HG02588 (cell line): Measurements from ENCODE around the gene PDZRN3.

Source experiments
- ATAC-seq: cut with Tn5 transposase; IDR thresholded peaks from one replicate; pipeline ENCODE4 v1.9.1; 2021; ENCODE audit warnings: mild to moderate bottlenecking, moderate library complexity; ENCODE audit not compliant: unreplicated experiment

Gene PDZRN3

DNA sequence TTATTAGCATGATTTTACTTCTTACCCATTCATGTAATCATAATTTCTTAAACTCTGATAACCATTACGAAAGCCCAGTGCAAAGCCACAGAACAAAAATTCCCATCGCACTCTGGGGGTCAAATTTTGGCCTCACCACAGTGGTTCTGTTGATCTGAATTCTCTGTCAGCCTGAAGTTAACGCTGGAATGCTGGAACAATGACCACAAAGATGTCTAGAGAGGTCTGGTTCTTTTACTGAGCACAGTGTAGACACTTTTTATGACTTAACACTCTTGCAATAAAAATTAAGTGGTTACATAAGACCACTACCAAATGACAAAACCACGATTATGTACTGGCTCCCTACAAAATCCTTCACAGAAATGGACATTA lies 94.7 kb downstream of the PDZRN3 start:
- ATAC-seq = no peak

DNA sequence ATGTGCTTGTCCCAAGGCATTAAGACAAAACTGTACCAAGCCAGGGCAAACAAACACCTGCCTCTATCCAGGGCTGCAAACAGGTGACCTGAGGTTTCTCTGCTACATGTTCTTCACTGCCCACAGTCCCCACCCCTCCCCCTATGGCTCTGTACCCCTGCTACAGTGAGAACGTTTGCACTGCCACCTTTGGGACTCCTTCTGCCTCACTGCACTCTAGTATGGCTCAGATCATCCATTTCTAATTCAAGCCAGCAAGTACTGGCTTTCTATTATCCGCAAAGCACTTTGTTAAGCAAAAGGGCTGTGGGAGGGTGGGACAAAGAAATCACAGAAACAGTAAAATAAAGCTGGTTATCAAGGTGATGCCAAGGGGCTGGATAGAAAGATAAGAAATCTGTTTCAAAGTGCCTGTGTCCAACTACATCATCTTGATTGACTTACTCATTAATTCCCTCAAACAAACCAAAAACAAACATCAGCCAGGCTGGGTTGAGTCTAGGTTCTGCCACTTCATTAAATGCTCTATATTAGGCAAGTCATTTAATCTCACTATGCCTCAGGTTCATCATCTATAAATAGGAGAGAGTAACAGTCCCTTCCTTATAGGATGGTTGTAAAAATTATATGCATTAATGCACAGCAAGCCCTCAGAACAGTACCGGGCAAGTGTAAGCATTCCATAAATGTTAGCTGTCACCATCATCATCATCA lies 95.3 kb downstream of the PDZRN3 start:
- ATAC-seq = no peak

DNA sequence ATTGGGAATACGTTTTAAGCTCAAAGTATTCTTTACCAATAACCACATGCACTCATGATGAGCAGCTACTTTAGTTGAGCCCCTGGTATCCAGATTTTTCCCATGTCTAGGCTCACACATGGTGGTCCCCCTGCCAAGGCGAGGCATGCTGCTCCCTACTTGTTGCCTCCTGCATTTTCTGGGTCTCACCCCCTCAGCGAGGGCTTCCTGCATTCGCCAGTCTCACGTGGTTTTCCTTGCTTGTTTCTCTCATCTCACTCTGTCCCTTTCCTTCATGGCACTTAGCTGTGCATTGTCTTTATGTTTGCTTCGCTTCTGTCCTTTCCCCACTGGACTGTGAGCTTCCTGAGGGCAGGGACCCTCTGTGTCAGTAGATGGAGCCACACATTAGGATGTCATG lies 99.2 kb downstream of the PDZRN3 start:
- ATAC-seq = no peak

DNA sequence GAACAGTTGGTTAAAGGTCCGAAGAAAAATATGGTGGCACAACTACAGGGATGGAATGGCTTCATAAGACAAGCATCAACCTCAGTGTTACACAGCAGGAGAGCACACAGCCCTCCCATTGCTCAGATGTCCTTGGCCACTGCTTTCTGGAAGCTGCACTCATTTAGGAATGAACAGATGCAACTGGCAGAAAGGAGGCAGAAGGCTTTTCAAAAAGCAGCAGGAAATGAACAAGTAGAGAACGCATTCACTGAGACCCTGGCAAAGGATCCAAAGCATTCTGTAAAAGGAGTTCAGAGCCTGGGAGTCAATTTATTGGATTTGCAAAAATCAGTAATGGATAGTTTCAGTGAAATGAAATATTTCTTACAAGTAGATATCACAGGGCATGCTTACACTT lies 101.1 kb downstream of the PDZRN3 start:
- no peak for ATAC-seq

DNA sequence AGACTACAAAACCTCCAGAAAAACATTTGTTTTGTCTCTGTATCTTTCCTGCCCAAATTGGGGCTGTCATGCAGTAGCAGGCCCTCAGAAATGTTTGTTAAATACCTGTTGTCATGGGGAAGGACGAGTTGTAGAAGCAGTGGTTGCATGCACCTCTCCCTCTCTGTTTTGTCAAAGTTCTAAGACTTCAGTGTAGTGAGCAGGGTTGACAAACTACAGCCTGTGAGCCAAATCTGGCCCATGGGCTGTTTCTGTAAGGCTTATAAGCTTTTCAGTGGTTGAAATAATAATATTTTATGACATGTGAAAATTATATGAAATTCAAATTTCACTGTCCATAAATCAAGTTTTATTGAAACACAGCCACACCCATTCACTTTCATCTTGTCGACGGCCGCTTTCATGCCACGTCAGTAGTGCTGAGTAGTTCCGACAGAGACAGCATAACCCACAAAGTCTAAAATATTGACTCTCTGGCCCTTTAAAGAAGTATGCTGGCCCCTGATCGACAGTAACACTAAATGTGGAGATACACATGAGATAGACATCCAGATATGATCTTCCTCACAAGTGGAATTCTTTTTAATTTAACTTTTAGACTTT lies 102.9 kb downstream of the PDZRN3 start:
- ATAC-seq = no peak

DNA sequence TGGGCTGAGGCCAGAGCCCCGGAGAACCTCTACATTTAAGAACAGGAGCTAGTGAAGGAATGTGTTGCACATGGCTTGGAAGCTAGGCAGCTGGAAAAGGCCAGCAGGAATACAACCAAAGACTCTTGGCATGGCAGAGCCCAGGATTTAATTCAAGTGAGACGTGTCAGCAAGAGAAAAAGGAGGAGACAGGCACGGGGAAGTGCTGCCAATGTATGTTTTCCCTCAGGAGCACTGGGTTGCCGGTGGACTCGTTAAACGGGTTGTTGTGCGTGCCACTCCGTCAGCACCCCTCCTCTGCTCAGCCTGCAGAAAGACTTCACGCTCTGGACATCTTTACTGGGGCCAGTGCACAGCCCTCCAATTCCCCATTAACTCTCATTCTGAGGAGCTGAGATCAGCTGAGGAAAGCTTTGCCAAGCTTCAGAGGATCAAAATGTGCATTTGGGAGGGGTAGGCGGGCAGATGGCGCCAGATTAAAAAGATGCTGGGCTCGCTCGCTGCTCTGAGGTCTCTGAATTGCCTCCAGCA lies 103.7 kb downstream of the PDZRN3 start:
- no peak for ATAC-seq

DNA sequence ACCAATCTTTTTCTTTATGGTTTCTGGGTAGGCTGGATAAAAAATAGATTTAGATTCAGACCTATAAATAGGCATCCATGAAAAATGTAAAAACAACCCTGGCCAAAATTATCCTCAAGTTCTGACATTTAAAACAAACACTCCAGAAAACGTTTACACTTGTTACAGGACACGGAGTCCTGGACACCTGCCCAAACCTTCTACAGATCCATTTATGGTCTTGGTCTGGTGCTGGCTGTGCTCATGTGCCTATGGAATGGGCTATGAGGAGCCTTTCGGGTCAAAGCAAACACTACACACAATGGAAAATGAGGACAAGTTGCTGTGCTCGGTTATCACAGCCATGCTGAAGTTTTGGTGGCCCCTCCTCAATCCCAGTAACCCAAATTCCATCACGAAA lies 108.1 kb downstream of the PDZRN3 start:
- no peak for ATAC-seq

DNA sequence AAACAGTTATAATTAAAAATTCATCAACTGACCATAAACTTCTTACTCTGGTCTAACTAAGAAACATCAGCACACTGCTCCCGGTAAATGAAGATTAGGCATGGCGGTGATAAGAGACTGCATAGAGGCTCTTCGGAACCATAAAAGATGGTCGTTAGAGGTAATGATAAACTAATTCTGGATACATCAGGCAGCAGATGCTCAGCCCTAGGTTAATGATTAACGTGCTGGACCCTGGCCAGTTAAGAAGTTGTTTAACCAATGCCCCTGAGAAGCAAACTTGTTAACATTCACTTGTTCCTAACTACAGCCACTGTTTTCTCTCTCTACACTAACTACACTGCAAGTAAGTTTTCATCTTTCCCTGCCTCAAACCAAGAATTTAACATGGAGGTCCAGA lies 111.5 kb downstream of the PDZRN3 start:
- ATAC-seq = no peak

DNA sequence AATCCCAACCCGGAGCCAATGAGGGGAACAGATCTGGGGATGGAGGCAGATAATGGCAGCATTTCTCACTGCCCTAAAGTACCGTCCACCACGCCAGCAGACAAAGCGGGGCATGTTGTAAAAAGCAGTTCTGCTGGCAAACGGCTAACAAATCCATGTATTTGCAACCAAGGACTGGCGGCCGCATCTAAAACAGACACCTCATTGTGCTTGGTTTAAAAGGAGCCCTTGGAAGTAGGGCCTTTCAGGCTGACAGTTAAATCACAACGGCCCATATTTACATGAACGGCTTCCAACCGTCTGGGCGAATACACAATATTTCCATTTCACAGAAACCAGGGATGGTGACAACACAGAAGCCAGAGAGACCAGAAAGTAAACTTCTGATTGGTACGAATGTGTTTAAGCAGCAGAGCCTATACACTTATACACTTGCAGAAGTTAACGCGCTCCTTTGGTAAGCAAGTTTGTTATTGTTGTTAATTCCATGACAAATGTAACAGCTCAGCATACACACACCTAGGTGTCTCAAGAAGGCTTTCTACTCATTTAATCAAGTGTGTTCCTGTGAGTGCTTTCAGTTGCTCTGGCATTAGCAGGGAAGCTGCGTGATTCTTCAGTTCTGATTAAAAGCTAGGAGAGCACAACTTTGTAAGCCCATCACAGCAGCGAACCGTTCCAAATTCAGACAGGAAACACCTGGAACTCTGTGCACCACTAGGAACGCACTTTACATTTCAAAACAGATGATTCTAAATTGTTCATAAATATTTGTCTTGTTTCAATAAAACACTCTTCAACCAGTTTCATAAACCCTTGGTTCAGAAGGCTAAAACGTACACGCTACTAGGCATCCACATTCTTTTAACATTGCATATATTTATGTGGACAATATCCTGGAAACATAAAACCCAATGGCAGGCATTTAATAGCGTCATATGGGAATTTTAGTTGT lies 112.9 kb downstream of the PDZRN3 start:
- no peak for ATAC-seq

DNA sequence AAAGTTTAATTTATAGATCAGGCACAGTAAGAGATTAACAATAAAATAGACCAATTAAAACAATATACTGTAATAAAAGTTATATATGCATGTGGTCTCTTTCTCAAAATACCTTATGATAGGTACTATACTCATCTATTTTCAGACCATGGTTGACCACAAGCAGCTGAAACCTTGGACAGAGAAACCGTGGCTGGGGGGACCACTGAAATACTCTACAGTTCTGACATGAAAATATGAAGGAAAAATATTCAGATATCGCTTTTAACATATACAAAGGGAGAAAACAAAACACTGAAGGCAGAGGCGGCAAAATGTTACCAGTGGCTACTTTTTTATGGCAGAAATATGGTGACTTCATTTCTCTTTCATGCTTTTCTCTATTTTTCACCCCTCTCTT lies 114.0 kb downstream of the PDZRN3 start:
- ATAC-seq = no peak

DNA sequence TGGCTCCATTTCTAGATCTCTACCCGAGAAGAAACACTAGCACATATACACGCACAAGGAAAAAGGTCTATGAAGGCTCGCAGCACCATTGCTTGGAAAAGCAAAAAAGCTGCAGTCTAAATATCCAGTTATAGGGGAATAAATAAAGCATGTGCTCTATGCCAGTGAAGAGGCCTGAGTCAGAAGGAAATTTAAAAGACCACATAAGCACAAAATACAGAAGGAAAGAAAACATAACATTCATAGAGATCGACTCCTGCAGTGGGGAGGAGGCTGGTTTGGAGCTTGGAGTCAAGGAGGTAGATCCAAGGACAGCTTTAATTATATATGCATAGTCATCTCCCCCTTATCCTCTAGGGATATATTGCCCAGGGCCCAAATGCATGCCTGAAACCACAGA lies 114.4 kb downstream of the PDZRN3 start:
- no peak for ATAC-seq

DNA sequence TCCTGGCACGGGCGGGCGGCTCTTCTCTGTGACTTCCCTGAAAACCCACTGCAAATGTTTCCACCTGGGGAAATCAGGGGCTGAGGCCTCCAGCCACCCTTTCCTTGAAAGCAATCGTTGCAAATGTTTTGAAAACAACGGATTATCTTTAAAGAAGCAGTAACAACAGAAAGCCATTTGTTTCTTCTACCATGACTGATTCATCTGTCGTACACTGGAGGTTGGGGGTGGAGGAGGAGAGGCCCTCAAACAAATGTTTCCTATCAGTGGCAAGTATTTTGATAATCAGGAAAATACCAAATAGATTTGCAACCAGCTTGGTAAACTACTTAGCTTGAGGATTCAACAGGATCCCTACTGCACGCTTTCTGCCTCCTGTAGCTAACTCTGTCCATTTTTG lies 114.9 kb downstream of the PDZRN3 start:
- no peak for ATAC-seq

DNA sequence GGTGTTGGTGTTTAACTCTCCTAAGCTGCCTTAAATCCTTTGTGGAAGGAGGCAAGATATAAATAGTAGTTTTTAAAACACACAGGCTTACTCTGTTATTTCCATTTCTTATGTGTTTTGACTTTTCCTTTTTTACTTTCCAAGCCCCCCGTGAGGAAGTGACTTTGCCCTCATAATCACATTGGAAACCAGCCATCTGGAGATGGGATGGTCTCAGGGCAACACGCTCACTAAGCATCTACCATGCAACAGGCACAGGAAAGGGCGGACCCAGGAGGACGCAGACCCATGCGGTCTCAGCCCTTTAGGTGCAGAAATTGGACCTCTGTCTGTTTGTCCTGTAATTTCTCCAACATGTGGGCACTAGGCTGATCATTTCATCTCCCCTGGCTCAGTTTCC lies 115.7 kb downstream of the PDZRN3 start:
- ATAC-seq = no peak

DNA sequence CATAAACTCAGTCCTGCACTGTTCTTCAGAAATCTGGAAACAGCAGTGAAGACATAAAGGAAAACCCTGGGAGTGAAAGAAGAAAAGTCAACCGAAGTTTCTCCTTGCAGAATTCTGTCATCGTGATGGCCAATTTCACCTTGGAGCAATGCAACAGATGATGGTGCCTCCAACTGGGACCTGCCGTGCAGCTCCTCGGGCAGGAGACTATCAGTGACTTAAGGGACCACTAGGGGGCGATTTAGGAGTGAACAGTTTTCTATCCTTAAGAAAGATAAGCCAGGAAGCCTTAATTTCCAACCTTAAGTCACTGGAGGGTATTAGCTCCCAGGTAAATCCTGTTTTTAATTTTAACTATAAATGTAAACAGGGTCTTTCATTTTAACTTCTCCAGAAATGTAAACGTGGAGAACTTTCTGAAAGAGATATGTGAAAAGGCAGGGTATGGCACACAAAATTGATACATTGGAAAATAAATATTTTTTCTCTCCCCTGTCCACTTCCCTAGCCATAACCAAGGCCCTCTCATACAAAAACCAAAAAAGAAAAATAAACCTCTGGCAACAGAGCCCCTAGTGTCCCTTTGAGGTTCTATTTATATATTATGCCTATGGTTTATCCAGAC lies 116.3 kb downstream of the PDZRN3 start:
- ATAC-seq = peak; percentile 63

DNA sequence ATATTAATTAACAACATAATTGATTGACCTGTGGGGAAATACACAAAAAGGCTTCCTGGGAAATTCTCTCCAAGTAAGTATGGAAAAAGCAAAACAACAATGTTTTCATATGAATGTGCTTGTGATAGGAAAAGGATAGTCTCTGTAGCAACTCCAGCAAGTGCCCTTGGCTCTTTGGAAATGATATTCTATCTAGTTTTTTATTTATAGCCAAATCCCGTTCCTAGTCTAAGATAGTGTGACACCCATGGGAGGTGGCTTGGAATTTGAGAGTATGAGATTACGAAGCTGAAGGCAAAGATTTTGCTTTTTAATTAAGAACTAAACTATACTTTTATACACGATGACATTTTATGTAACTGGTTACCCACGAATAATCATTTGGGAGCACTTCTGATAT lies 119.9 kb downstream of the PDZRN3 start:
- no peak for ATAC-seq

DNA sequence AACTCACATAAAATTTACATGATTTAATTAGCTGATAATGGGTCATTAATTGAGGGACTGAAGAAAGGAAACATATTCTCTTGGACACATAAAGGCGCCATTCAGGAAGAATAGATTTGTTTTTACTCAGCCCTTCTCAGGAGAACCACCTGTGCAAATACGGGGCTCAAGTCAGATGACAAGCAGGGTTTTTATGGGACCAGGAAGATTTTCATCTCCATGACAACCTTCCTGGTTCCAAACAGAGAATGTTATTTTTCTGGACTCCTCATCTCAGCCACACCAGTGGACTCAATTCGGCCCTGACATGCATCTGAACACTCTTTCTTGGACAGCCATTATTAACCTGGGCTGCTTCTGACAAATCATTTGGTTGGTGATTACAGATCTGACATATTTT lies 120.5 kb downstream of the PDZRN3 start:
- ATAC-seq = no peak

DNA sequence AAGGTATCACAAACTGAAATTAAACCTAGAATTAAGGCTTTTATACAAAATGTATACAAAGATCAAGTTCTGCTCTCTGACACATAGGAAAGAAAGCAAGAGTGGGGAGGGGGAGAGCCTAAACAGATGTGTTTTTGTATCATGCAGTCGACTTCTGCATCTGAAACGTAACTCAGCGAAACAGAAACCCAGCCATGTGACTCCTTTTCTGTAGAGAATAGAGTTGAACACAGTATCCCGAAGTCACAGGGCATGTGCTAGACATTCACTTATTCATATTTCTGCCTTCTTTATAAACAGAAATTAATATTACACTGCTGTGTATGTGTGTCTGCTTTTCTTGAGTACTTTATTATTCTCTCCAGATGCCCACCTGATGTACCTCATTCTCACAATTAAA lies 121.0 kb downstream of the PDZRN3 start:
- no peak for ATAC-seq

DNA sequence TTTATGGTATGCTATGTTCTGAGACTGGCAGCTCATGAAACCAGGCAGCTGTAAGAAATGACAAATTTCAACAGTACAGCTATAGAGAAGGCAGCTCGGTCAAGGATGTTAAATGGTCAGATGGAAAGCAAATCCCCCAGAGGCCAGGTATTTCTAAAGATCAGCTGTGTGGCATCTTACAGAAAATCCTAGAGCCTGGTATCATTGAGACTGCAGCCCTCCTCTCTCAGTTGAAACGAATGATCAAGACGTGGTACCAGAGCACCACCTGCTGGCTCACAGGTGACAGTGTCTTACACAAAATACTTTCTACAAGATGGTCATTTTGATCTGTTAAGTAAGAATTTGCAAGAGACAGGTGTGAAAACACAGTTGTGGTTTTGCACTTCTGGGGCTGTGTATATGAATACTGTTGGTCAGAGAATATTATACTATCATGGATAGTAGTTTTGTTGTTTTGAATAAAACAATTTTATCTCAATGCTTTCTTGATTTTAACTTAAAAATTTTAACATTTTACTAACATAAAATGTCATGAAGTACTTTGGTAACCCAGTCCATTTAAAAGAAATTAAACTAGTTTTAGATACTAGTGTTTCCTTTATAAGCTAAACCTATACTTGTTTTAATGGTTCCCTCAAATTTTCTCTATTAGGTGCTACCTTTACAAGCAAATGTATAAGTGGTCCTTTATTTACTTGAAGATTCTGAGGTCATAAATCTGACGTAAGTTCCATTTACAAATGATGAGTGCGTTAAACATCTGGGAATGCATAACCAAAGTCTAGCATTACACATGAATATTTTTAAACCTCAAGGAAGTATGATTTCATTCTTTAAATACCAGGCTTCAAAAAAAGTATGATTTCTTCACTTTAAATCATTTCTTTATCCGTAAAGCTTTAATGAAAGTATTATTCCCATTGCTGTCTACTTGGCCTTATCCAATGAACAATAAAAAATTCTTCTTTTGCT lies 121.8 kb downstream of the PDZRN3 start:
- peak; percentile 69 for ATAC-seq

DNA sequence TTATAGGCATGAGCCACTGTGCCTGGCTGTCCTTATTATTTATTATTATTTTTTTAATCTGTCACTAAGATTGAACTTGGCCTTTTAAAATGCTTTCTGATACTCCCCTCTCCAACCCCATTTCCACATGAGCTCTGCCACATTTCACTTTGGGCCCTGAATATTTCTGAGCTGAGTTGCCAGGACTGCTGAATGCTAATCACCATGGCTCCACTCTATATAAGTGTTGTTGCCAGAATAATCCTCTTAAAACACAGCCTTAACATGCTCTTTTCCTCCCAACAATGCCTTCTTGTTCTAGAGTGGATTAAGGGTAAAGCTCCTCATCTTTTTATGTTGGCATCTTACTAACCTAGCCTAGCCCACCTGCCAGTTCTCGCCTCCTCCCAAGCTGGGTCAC lies 124.4 kb downstream of the PDZRN3 start:
- ATAC-seq = no peak

DNA sequence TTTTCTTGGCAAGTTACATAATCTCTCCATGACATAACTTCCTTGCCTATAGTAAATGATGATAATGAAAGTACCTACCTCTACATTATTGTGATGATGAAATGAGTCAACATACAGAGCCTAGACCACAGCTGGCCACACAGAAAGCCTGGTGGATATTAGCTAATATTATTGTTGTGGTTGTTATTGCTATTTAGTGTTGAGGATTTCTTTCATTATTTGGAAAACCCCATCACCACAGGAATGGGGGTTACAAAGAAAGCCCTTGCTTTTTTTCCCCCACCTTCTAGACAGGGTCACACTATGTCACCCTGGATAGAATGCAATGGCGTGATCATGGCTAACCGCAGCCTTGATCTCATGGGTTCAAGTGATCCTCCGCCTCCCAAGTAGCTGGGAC lies 125.0 kb downstream of the PDZRN3 start:
- ATAC-seq = no peak
